Fibroblast of skin of left biceps (primary cell): ENCODE results near the gene ERAS.

ENCODE experiments used
- DNase-seq, 2 experiments: peaks; one replicate each; pipeline ENCODE4 v3.0.0-alpha.2; 2013; ENCODE audit warnings: low read depth in 2 of 2

The ERAS gene

GRCh38 chrX:48826135-48826875 lies at the start of gene ERAS:
Gene ERAS (plus strand): TSS chrX:48826513. CDS start chrX:48829124, 2,611 bp downstream.
- DNase-seq = no peak

DNA sequence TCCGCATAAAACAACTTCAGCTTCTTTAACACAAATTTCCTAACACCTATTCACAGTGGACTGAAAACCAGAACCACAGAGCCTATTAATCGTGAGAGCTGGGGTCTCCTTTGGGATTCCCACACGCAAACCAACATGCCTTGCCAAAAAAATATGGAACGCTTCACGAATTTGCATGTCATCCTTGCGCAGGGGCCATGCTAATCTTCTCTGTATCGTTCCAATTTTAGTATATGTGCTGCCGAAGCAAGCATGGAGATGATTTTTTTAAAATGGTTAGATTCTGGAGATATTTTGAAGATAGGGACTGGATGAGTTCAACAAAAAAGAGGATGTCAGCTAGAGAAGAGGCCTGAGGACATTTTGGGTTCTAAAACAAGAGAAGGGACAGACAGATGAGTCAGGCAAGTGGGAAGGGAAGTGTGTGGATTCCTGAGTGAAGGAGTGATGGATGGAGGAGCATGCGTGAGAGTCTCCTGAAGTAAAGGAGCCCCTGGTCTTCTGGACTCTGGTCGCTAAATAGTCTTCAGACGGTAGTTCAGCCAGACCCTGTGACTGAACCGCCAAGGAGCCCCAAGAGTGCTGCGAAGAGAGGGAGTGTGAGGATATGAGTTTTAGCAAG lies 49.4 kb upstream of the ERAS start:
- DNase-seq = no peak

GRCh38 chrX:48779399-48779798 lies 46.9 kb upstream of the ERAS start:
- DNase-seq = no peak

DNA sequence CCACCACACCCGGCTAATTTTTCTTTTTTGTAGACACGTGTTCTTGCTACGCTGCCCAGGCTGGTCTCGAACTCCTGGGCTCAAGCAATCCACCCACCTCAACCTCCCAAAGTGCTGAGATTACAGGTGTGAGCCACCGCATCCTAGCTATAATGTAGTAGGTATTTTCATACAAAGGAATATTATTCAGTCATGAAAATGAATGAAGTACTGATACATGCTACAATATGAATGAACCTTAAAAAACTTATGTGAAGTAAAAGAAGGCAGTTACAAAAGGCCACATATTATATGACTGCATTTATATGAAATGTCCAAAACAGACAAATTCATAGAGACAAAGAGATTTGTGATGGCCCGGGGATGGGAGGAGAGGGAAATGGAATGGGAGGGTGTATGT lies 44.6 kb upstream of the ERAS start:
- no peak for DNase-seq

GRCh38 chrX:48782216-48782615 lies 44.1 kb upstream of the ERAS start:
- DNase-seq = no peak

- DNase-seq = no peak
Measured at GRCh38 chrX:48782795-48783194, 43.5 kb upstream of the ERAS start.

- DNase-seq = no peak
Measured at GRCh38 chrX:48784726-48785125, 41.6 kb upstream of the ERAS start.

DNA sequence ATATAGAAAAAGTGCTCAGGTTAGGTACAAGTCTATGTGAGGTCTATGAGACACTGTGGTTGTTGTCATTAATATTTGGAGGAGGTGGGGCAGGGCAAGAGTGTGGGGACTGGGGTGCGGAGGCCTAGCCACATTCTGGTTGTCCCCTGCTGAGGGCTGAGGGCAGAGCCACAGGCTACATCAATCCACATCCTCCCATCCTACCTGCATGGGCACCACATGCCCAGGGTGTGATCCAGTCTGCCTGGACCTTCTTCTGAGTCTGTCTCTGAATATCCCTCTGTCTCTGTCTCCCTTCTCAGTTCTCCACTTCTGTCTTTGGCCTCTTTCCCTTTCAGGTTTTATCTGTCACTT lies 41.1 kb upstream of the ERAS start:
- no peak for DNase-seq

GRCh38 chrX:48785540-48786214 lies 40.6 kb upstream of the ERAS start:
- DNase-seq = no peak

DNA sequence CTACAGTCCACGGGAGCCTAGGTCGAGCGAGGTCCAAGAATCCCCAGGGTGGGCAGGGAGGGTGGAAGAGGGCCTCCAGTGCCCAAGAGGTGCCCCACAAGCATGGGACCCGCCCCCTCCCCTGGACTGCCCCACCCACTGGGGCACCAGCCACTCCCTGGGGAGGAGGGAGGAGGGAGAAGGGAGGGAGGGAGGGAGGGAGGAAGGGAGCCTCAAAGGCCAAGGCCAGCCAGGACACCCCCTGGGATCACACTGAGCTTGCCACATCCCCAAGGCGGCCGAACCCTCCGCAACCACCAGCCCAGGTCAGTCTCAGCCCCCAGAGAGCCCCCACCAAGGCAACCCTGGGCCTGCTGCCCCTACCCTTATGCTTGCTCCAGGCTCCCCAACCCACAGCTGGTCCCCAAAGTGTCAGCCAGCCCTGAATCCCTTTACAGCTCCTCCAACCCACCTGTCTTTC lies 39.9 kb upstream of the ERAS start, which contains the start of gene GATA1:
Gene GATA1, plus strand, starts transcription at position 250 of the 460 bp plus-strand sequence. CDS start 4,520 bp downstream, outside the sequence.
- DNase-seq = no peak

GRCh38 chrX:48786825-48787504 lies 39.3 kb upstream of the ERAS start:
- no peak for DNase-seq

DNA sequence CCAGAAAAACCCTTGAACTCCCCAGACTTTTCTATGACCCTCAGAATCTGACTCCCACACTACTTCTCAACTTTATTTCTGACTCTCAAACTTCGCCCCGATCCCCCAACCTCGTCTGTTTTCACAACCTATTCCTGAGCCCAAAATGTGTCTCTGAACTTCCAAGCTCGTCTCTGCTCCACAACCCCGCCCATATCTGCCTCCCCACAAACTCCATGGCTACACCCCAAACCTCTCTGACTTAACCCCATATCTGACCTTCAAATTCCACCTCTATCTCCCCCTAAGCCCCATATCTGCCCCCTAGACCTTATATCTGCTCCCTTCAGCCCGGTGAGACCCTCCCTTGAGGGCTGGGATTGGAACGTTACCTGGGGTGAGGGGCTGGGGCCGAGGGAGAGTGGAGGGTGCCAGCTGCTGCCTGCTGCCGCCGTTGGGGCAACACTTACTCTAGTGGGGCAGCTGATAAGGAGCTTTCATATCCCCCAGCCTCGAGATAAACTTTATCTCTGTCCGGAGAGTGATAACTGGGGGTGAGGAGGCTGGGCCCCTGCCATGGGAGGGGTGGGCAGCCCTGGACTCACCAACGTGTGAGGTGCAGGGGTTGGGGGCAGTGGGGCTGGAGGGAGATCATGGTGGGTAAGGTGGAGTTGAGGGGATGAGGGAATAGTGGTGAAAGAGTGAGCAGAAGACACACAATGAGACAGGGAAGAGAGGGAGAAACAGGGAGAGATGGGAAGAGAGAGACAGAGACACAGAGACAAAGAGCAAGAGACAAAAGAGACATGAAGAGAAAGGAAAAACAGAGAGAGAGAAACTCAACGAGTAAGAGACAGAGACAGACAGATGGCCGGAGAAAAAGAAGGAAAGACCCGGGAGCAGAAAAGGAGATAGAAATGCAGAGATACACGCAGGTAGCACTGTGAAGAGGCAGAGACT lies 38.5 kb upstream of the ERAS start:
- no peak for DNase-seq

DNA sequence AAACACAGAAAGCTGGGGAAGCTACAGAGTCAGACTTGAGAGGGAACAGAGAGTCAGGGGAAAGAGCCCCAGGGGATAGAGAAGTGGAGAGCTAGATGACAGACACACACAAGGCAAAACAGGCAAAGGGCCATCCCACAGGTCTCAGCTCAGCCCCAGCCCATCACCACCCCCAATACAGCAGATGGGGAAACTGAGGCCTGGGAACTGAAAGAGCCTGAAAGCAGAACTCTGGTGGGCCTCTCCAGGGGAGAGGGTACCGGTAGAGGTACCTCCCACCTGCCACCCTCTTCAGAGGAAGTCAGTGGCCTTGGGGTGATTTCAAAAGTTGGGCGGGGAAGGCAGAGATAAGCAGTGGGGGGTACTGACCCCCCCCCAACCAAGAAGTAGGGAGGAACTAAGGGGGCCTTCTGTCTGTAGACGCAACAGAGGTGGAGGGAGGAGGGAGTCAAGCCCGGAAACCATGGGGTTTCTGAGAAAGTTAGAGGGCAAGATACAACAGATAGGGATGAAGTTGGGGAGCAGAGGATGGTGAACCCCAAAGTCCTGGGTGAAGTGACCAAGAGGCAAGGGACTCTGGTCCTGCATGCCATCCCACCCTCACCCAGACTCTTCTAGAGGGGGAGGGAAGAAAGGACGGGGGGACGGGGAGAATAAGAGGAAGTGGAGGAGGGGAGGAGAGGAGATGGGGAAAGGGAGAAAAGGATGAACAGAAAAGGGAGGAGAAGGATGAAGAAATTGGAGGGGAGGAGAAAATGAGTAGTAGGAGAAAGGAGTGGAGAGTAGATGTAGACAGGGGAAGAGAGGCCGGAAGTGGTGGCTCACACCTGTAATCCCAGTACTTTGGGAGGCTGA lies 36.7 kb upstream of the ERAS start:
- no peak for DNase-seq

- DNase-seq = no peak
Measured at GRCh38 chrX:48790477-48790876, 35.8 kb upstream of the ERAS start.

- DNase-seq = no peak
Measured at GRCh38 chrX:48791063-48791820, 35.1 kb upstream of the ERAS start.

- no peak for DNase-seq
Measured at GRCh38 chrX:48792219-48792618, 34.1 kb upstream of the ERAS start.

GRCh38 chrX:48793935-48794334 lies 32.4 kb upstream of the ERAS start:
- no peak for DNase-seq

DNA sequence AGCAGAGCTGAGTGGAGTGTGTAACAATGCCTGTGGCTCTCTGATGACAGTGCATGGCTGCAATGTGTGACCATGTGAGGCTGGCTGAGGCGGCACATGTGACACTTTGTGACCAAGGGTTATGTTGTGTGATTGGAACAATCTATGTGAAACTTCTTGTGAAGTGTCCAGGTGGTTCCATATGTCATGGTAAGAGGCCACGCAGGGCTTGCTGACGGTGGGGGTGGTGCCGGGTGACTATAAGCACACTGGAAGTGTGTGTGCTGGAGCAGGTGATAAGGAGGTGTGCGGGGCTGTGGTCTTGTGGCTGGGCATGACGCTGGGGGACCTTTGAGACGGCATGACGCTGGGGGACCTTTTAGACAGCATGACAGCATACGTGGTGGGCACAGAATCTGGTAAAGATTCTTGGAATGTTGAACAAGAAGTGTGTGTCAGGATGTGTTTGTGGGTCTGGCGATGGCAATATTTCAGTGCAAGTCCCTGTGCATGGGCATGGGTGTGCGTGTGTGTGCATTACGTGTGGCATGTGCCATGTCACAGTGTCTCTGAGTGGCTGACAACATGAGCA lies 31.9 kb upstream of the ERAS start:
- no peak for DNase-seq

GRCh38 chrX:48794911-48795515 lies 31.3 kb upstream of the ERAS start:
- no peak for DNase-seq
